SU-DHL-6 (cell line): ENCODE measurements around the gene OBSL1.

ENCODE experiments used
- H2AFZ ChIP-seq: fragments of 200-600 bp; sonication (generic); 2 replicates; pipeline ENCODE4 v1.6.1; 2014; ENCODE audit warnings: low read depth, mild to moderate bottlenecking, moderate library complexity, mixed read lengths, antibody characterized with exemption, low read length; ENCODE audit not compliant: severe bottlenecking
- H3F3A ChIP-seq: fragments of 200-600 bp; shearing (Covaris generic); 2 replicates; pipeline ENCODE4 v1.6.0; 2016; ENCODE audit warnings: antibody characterized with exemption, mild to moderate bottlenecking; ENCODE audit not compliant: insufficient read depth
- H3K27ac ChIP-seq: fragments of 200-600 bp; sonication (generic); 2 replicates; pipeline ENCODE4 v1.5.1; 2016; ENCODE audit warnings: low read depth, mild to moderate bottlenecking, low read length, moderate library complexity, mixed read lengths
- H3K27me3 ChIP-seq: fragments of 200-600 bp; sonication (generic), shearing (Covaris generic); 2 replicates; pipeline ENCODE4 v1.6.0; 2014; ENCODE audit warnings: mild to moderate bottlenecking, low read length
- H3K36me3 ChIP-seq: fragments of 200-600 bp; sonication (generic); 2 replicates; pipeline ENCODE4 v1.6.1; 2014; ENCODE audit warnings: mild to moderate bottlenecking, low read length, mixed read lengths
- H3K4me2 ChIP-seq: fragments of 300-600, 200-600 bp; shearing (Covaris generic), sonication (generic); 2 replicates; pipeline ENCODE4 v1.6.0; 2014; ENCODE audit warnings: low read length, low read depth, mild to moderate bottlenecking; ENCODE audit not compliant: poor library complexity, severe bottlenecking
- H3K4me3 ChIP-seq: fragments of 200-600 bp; sonication (generic); 2 replicates; pipeline ENCODE4 v1.5.1; 2014; ENCODE audit warnings: antibody characterized with exemption, low read length, mild to moderate bottlenecking, mixed read lengths; ENCODE audit not compliant: insufficient read depth, poor library complexity, severe bottlenecking
- H3K79me2 ChIP-seq: fragments of 200-600 bp; sonication (generic); 2 replicates; pipeline ENCODE4 v1.6.1; 2014; ENCODE audit warnings: mild to moderate bottlenecking, low read length, moderate library complexity; ENCODE audit not compliant: insufficient read depth
- H3K9ac ChIP-seq: fragments of 200-600 bp; sonication (generic); 2 replicates; pipeline ENCODE4 v1.7.0; 2014; ENCODE audit warnings: mild to moderate bottlenecking, low read length
- H3K9me2 ChIP-seq: fragments of 200-600 bp; sonication (generic); replicated peaks from 2 replicates; pipeline ENCODE4 v1.6.1; 2014; ENCODE audit warnings: low read length; ENCODE audit not compliant: insufficient read depth
- H3K9me3 ChIP-seq: fragments of 200-600 bp; sonication (generic); 2 replicates; pipeline ENCODE4 v1.6.1; 2014; ENCODE audit warnings: low read length, mixed read lengths; ENCODE audit not compliant: insufficient read depth
- H4K20me1 ChIP-seq: fragments of 200-600 bp; sonication (generic); 2 replicates; pipeline ENCODE4 v1.6.1; 2014; ENCODE audit warnings: low read depth, mild to moderate bottlenecking, antibody characterized with exemption, low read length, moderate library complexity, mixed read lengths
- CTCF ChIP-seq: fragments of 200-600 bp; sonication (generic); IDR thresholded peaks from one replicate; pipeline ENCODE4 v1.5.1; 2017; ENCODE audit warnings: antibody characterized with exemption, mild to moderate bottlenecking, low read length, moderate library complexity; ENCODE audit not compliant: insufficient read depth, poor library complexity, severe bottlenecking
- EZH2phosphoT487 ChIP-seq: fragments of 200-600 bp; sonication (generic), shearing (Covaris generic); conservative IDR thresholded peaks from 2 replicates; pipeline ENCODE4 v1.6.1; 2018; ENCODE audit warnings: mild to moderate bottlenecking, antibody characterized with exemption, low read length, moderate library complexity, mixed read lengths

The OBSL1 gene

DNA sequence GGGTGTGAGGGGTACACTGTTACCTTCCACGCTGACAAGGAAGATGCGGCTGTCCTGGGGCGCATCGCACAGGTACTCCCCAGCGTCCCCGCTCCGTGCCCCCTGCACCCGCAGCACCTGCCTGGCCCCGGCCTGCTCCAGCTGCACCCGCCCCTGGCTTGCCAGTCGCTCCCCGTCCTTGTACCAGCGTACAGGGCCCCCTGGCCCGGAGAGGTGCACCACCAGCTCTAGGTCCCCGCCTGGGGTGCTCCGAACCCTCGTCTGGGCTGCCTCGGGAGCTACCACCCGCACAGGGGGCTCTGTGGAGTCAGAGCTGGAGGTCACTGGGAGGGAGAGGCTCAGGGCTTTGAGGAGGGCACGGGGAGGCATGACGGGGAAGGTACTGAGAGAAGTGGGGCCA lies 14.0 kb downstream of the OBSL1 start:
- H3K79me2 ChIP-seq, result no peaks in the 10 kb centered on the region
- no peaks in the 10 kb centered on the region for H4K20me1 ChIP-seq
- H3K27ac ChIP-seq, result no peak overlapping the region
- no peak overlapping the region for H3K4me2 ChIP-seq
- no peak overlapping the region for H3K4me3 ChIP-seq
- no peak overlapping the region for H2AFZ ChIP-seq
- no peak for TF ChIP-seq EZH2phosphoT487
- TF ChIP-seq CTCF, result no peak
- H3K36me3 ChIP-seq, result no peaks in the 10 kb centered on the region
- no peaks in the 10 kb centered on the region for H3K9me3 ChIP-seq
- H3K9me2 ChIP-seq, result no peaks in the 10 kb centered on the region
- no peaks in the 10 kb centered on the region for H3F3A ChIP-seq
- H3K27me3 ChIP-seq, result no peaks in the 10 kb centered on the region
- no peak overlapping the region for H3K9ac ChIP-seq

DNA sequence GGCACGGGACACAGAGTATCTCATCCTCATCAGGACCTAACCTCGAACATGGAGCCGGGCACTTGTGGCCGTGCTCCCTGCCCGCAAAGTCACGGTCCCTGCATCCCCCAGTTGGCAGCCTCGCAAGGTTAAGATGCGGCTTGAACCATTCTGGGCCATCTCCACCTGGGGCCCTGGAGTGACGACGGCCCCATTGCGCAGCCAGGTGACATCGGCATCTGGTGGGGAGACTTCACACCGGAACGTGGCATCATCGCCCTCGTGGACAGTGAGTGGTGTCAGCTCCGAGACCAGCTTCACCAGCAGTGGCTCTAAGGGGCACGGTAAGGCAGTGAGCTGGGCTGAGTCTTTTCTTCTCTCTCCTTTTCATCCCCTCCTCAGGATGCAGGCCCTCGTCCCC lies 14.9 kb downstream of the OBSL1 start:
- no peaks in the 10 kb centered on the region for H3F3A ChIP-seq
- TF ChIP-seq CTCF (no peak), EZH2phosphoT487 (no peak)

GRCh38 chr2:219555956-219556355 lies 15.4 kb downstream of the OBSL1 start:
- no peak overlapping the region for H3K9ac ChIP-seq
- TF ChIP-seq EZH2phosphoT487 (no peak), CTCF (no peak)
- no peaks in the 10 kb centered on the region for H3K27me3 ChIP-seq
- no peaks in the 10 kb centered on the region for H3K36me3 ChIP-seq
- no peak overlapping the region for H3K4me2 ChIP-seq
- H3F3A ChIP-seq, result no peaks in the 10 kb centered on the region
- no peaks in the 10 kb centered on the region for H3K79me2 ChIP-seq
- H3K27ac ChIP-seq, result no peak overlapping the region
- H3K4me3 ChIP-seq, result no peak overlapping the region
- H3K9me3 ChIP-seq, result no peaks in the 10 kb centered on the region
- H4K20me1 ChIP-seq, result no peaks in the 10 kb centered on the region
- no peak overlapping the region for H2AFZ ChIP-seq
- no peaks in the 10 kb centered on the region for H3K9me2 ChIP-seq

More for the DNA sequence above, 14.9 kb downstream of the OBSL1 start:
- Histone ChIP-seq H3K9me3 (no peaks in the 10 kb centered on the region), H3K4me2 (no peak overlapping the region), H3K9me2 (no peaks in the 10 kb centered on the region), H2AFZ (no peak overlapping the region), H3K4me3 (no peak overlapping the region), H3K36me3 (no peaks in the 10 kb centered on the region), H3K27ac (no peak overlapping the region), H3K79me2 (no peaks in the 10 kb centered on the region), H3K9ac (no peak overlapping the region), H3K27me3 (no peaks in the 10 kb centered on the region), H4K20me1 (no peaks in the 10 kb centered on the region)

DNA sequence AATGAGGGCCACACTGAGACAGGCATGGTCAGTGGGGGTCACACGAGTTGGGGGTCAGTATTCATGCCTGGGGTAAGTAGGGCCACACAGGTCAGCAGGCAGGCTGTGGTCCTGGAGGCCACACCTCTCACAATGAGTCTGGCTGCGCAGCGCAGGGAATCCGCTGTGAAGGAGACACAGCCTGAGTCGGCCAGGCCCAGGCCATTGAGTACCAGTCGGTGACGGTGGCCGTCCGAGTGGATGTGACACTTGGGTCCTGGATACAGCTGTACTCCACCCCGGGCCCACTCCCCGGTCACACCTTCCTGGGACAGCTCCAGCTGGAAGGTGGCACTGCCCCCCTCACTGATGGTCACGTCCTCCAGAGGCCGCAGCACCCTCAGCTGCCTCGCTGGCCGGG lies 17.0 kb downstream of the OBSL1 start:
- Histone ChIP-seq H3F3A (no peaks in the 10 kb centered on the region), H4K20me1 (no peaks in the 10 kb centered on the region), H3K79me2 (no peaks in the 10 kb centered on the region), H3K4me3 (no peak overlapping the region), H3K4me2 (no peak overlapping the region), H2AFZ (no peak overlapping the region), H3K9me3 (no peaks in the 10 kb centered on the region), H3K9ac (no peak overlapping the region), H3K36me3 (no peaks in the 10 kb centered on the region), H3K27ac (no peak overlapping the region), H3K27me3 (no peaks in the 10 kb centered on the region), H3K9me2 (no peaks in the 10 kb centered on the region)
- no peak for TF ChIP-seq CTCF
- no peak for TF ChIP-seq EZH2phosphoT487
